LHCN-M2 (cell line): ENCODE results near the gene KLF11. TPM values are rescaled to one million over a fixed set of nuclear protein-coding genes. Genes with fewer than 3 reads are reported as not detected.

Source experiments
- DNase-seq: peaks from one replicate; pipeline ENCODE4 v3.0.0-alpha.2; 2012; ENCODE audit warnings: low read depth
- total RNA-seq: library from RNA; depleted of rRNA; stranded (reverse); fragments of >200 nt; gene quantifications from 2 replicates; pipeline ENCODE4 v1.2.3, GENCODE V29; 2014

The KLF11 gene
- total RNA-seq, 1 experiment from 2014 or later, result 3.1 TPM

GRCh38 chr2:10063566-10063965 is 20.2 kb downstream of the KLF11 start:
- DNase-seq, result no peak

DNA sequence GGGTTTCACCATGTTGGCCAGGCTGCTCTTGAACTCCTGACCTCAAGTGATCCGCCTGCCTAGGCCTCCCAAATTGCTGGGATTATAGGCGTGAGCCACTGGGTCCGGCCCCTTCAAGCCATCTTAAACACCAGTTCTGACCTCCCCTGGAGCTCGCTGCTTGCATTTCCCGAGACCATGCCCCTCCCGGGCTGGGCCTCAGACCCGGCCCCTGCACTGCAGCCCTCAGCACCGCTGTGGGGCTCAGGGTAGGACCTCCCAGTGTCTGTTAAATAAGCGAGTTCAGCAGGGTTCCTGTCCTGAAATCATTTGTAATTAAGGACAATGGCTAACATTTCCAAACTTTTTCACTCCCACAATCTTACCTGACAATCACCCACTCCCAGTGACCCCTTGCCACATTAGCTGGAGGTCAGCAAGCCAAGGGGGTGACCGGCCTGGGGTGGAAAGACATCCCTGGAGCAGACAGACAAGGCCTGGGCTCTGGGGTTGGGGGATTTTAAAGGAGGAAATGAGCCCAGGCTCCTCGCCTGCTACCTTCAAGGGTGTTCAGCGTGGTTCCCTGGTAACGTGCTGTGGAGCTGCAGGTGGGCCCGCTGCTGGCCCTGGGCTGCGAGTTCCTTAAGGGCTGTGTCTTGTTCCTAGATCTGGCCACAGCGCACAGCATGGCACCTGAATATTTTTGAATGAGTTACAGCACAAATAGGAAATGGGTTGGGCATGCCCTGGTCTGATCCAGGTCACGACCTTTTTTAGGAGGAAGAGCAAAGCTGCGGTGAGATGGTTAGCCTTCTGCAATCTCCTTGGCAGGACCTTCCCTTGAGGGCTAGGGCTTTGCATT is 21.8 kb downstream of the KLF11 start:
- DNase-seq, result no peak

DNA sequence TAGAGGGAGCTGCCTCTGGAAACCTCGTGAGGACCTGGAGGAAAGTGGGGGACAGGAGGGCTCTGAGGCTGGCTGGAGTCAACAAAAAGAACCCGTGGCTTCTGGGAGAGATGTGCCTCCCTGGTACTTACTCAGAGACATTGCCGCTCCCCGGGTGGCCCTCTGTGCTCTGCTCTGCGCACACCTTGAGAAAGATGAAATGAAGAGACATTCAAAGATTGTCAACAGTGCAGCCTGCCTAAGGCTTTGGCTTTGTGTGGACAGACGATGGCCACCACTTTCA is 22.4 kb downstream of the KLF11 start:
- no peak for DNase-seq

DNA sequence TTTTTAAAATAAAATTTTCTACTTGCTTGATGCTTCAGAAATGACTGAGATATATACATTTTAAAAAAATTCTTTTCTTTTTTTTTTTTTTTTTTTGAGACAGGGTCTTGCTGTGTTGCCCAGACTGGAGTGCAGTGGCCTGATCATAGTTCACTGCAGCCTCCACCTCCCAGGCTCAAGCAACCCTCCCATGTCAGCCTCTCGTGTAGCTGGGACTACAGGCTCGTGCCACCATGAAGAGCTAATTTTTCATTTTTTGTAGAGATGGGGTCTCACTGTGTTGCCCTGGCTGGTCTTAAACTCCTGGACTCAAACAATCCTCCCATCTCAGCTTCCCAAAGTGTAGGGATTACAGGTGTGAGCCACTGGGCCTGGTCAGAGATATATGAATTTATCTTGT is 24.0 kb downstream of the KLF11 start:
- no peak for DNase-seq

GRCh38 chr2:10067881-10068280 is 24.5 kb downstream of the KLF11 start:
- no peak for DNase-seq

DNA sequence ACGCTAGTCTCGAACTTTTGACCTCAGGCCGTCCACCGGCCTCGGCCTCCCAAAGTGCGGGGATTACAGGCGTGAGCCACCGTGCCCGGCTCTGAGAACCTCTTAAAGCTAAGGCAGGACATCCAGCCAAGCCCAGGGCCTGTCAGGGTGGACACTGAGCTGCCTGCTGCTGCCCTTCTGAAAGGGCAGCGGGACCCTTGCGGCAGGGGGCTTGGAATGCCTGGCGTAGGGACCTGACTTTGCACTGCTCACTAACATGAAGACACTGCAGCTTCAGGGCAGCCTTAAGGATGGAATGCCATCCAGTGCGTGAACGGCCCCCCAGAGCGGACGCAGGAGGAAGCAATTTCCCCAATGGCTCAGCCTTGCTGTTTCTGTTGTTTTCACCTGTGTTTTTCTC is 27.8 kb downstream of the KLF11 start:
- DNase-seq, result no peak

DNA sequence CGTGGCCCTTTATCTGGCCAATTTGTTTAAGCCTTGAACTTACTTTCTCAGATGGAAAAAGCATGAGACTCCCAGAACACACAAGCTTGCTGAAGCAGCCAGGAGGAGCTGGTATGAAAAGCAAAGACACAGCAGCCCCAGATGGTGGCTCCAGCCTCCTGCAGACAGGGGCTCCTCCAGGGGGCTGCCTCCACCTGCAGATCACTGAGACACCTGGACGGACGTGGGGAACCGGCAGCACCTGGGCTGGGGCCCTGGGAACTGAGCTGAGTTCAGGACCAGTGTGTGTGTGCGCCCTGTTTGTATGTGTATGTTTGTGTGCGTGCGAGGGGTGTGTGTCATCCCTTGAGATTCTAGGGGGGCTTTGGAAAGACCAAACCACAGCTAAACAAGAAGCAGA is 28.2 kb downstream of the KLF11 start:
- DNase-seq, result no peak

DNA sequence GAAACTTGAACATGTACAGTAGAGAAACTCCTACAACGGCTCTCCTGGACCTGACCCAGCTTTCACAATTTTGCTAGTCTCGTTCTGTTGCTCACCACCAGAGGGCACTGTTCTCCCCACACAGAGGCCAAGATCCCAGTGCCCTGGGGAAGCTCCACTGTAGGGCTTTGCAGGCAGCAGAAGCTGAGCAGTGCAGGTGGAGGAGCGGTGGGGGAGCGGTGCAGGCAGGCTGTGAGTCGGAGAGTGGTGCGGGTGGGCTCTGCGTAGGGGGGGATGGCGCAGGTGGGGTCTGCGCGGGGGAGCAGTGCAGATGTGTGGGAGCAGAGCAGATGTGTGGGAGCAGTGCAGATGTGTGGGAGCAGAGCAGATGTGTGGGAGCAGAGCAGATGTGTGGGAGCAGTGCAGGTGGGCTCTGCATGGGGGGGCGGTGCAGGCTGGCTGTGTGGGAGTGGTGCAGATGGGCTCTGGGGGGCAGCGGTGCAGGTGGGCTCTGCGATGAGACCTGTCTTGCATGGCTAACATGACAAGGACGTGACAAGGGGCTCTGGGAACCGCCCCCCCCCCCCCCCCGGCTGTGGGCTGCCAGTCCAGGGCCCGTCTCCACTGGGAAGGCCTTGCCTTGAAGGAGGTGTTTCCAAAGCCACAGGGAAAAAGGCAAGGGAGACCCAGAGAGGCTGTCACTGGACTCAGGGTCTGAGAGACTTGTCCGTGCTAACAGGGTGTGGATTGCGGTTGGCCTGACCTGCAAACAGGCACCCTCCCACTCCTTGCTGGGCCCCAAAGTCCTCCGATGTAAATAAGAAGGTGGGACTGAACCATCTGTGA is 29.5 kb downstream of the KLF11 start:
- DNase-seq, result peak; percentile 76

GRCh38 chr2:10073706-10074105 is 30.4 kb downstream of the KLF11 start:
- DNase-seq, result no peak

GRCh38 chr2:10075101-10075500 is 31.8 kb downstream of the KLF11 start:
- DNase-seq, result no peak

DNA sequence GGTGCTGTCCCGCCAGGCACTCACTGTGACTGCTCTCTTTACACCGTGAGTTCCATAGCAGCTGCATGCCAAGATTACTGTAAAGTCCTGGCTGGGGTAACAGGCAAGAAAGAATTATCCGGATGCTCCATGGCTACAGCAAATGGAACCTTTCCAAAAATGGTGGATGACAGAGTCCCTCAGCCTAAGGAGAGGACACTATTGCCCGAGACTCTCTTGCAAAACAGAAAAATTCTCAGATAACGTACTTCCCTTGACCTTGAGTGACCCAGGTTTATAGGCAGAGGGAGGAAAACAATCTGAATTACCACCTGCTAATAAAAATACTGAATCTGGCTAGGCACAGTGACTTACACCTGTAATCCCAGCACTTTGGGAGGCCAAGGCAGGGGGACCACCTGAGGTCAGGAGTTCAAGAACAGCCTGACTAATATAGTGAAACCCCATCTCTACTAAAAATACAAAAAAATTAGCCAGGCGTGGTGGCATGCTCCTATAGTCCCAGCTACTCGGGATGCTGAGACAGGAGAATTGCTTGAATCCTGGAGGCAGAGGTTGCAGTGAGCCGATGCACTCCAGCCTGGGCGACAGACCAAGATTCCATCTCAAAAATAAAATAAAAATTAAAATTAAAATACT is 32.3 kb downstream of the KLF11 start:
- no peak for DNase-seq

DNA sequence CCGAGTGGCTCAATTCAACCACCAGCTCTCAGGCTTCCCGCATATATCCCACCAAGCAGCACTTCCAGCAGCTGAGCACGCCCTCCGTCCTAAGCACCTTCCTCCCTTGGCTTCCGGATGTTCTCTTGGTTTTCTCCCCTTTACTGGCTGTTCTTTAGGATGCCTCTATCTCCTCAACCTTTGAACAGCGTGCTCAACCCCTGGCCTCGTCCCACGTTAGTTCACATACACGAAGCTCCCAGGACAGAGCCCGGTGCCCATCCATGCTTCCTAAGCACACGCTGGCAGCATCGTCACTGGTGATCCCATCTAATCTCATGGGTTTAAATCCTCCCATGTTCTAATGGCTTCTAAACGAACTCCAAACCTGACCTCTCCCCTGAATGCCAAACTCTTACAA is 33.2 kb downstream of the KLF11 start:
- no peak for DNase-seq

GRCh38 chr2:10076988-10077527 is 33.7 kb downstream of the KLF11 start:
- DNase-seq, result no peak

- no peak for DNase-seq
Measured at GRCh38 chr2:10078001-10078400, 34.7 kb downstream of the KLF11 start.

- DNase-seq, result no peak
Measured at GRCh38 chr2:10078704-10079265, 35.4 kb downstream of the KLF11 start.

DNA sequence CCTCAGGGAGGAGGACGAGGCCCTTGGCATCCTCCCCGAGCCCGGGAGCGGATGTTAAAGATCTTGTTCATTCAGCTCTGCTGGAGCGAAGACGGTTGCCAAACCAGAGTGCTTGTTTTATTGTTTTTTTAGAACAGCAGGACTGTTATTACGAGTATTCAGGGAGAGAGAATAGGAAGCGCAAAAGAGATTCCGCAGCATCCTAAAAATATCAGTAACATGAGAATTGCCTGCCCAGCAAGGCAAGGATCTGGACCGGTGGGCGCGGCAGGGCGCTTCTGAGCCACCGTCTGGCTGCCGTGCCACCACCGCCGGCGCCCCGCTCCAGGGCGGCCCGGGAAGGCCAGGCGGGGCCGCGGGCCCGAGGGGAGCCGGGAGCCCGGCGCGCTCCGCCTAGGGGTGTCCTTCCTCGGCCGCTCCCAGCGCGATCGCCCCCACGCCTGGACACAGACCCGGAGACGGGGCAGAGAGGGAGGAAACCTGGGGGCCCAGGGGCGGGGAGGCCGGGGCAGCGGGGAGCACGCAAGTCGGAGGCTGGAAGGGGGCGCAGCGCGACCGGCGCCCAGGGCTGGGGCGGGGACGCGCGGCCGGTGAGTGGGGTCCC is 36.0 kb downstream of the KLF11 start:
- DNase-seq, result peak; percentile 21

DNA sequence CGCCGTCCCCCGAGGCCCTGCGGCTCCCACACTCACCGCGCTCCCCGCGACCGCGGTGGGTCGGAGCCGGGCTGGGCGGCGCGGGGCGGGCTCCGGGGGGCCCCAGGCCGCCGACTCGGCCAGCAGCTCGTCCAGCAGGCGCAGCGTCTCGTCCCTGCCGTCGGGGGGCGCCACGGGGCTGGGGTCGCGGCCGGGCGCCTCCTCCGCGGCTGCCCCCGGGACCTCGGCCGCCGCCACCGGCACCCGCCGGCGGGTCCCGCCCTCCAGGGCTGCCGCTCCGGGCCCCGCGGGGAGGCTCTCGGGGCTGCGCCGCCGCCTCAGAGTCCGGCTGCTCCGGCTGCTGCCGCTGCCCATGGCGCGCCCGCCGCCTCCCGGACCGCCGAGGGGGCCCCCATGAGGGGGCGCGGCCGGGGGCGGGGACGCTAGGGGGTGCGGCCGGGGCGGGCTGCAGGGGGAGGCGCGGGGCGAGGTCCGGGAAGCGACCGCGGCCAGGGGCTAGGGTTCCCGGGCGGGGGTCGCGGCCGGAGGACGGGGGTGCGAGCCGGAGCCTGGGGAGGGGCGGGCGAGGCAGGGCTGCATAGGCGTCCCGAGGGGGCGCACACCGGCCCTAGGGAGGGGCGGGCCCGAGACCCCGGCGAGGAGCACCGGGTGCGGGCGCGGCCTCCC is 36.7 kb downstream of the KLF11 start, which contains the start of gene CYS1:
Gene CYS1, minus strand, starts transcription at position 542 of the 666 bp plus-strand sequence. Its CDS starts 188 bp downstream, at position 354.
- DNase-seq, result no peak

DNA sequence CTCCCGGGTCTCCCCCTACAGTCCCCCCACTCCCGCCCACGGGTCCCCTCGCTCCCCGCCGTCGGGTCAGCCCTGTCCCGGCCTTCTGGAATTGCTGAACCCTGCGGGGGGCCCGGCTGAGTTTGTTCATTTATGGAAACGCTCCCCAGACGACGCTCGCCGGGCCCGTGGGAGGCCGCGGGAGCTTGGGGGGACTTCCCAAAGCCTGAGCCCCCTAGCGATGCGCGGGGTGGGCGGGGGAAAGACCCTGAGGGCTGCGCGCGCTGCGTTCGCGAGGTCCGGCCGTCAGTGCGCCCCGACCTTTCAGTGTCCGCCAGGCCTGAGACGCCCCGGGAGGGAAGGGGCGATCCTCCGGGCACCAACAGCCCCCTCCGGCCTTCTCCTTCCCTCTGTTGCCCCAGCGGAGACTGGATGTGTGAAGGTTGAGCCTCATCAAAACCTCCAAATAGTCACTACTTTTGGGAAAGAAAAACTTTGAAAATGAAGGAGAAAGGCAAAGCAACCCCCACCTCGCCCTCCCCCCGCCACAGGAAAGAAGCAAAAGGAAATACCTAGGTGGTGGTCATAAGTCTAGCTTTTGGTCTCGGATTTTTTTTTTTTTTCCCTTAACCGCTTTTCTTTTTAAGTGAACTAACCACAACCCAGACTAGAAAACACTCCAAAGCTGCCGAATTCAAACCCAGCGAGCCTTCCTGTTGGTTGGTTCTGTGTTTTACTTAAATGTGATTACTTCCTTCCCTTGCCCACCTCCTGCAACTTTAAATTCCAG is 37.4 kb downstream of the KLF11 start:
- no peak for DNase-seq

GRCh38 chr2:10083046-10083445 is 39.7 kb downstream of the KLF11 start:
- DNase-seq, result no peak

DNA sequence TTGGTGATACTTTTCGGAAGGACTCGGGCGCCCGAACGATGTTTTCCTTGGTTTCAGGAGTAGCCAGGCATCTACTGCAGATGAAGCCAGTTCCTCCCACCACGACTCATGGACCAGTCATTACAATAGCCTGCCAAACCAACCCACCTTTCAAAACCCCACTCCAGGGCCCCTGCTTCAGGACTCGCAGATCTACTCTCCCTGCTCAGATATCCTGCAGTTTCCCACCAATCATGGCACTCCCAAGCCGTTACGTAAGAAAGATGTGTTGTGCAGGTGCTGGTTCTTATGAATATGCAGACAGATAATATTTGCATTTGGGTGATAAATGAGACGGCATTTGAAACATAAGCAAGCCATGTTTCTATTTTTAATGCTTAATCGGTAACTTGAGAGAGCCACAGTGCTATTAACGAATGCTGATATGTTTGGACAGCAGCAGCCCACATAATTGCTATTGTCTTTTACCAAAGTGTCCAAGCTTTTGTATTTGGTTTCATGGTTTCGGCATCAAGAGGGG is 40.4 kb downstream of the KLF11 start:
- DNase-seq, result no peak
